Muscle of arm (tissue), 12 donors: ENCODE results near the gene KCNQ1. TPM values are rescaled to one million over a fixed set of nuclear protein-coding genes. Genes with fewer than 3 reads are reported as not detected.

Experiments used
- DNase-seq: peaks from one replicate; pipeline ENCODE4 v3.0.0-alpha.2; 2013
- polyA plus RNA-seq, 12 donors: library from polyadenylated mRNA; unstranded; fragments of 120-200 nt; gene quantifications; one replicate each; pipeline ENCODE4 v1.2.1, GENCODE V29; 2013; ENCODE audit not compliant: insufficient read length in 12 of 12

The KCNQ1 gene
- polyA plus RNA-seq, 12 donors = 1.3 to 2.5 (median 2.0) TPM; not detected in 2

- no peak for DNase-seq
Observed at GRCh38 chr11:2663915-2664314, 219.1 kb downstream of the KCNQ1 start.

- DNase-seq = no peak
Observed at GRCh38 chr11:2664376-2664775, 219.6 kb downstream of the KCNQ1 start.

GRCh38 chr11:2664791-2665525 lies 220.2 kb downstream of the KCNQ1 start:
- DNase-seq = peak; percentile 42

GRCh38 chr11:2665526-2666400 lies 221.0 kb downstream of the KCNQ1 start:
- DNase-seq = no peak

GRCh38 chr11:2666401-2666741 lies 221.6 kb downstream of the KCNQ1 start:
- peak; percentile 58 for DNase-seq

- DNase-seq = no peak
Observed at GRCh38 chr11:2666828-2667570, 222.2 kb downstream of the KCNQ1 start.

GRCh38 chr11:2667940-2668339 lies 223.1 kb downstream of the KCNQ1 start:
- DNase-seq = no peak

- DNase-seq = no peak
Observed at GRCh38 chr11:2668876-2669275, 224.1 kb downstream of the KCNQ1 start.

GRCh38 chr11:2669634-2670469 lies 225.0 kb downstream of the KCNQ1 start:
- DNase-seq = no peak

GRCh38 chr11:2670541-2671100 lies 225.8 kb downstream of the KCNQ1 start:
- no peak for DNase-seq

- DNase-seq = no peak
Observed at GRCh38 chr11:2671748-2672147, 226.9 kb downstream of the KCNQ1 start.

- no peak for DNase-seq
Observed at GRCh38 chr11:2672553-2673249, 227.9 kb downstream of the KCNQ1 start.

- no peak for DNase-seq
Observed at GRCh38 chr11:2673250-2673610, 228.4 kb downstream of the KCNQ1 start.

- no peak for DNase-seq
Observed at GRCh38 chr11:2673871-2674471, 229.2 kb downstream of the KCNQ1 start.

GRCh38 chr11:2674658-2675131 lies 229.9 kb downstream of the KCNQ1 start:
- no peak for DNase-seq

GRCh38 chr11:2675540-2675939 lies 230.7 kb downstream of the KCNQ1 start:
- DNase-seq = no peak

GRCh38 chr11:2677127-2677526 lies 232.3 kb downstream of the KCNQ1 start:
- no peak for DNase-seq

- no peak for DNase-seq
Observed at GRCh38 chr11:2678396-2678795, 233.6 kb downstream of the KCNQ1 start.

GRCh38 chr11:2679011-2679676 lies 234.3 kb downstream of the KCNQ1 start:
- no peak for DNase-seq
